HG03565 (cell line): ENCODE data around the gene IL3RA.
"Not testable (repeated sequence)": the region's sequence is repeated elsewhere in the genome, so short reads cannot be mapped to it uniquely, and the experiment has no call there.

ENCODE experiments used
- ATAC-seq: cut with Tn5 transposase; IDR thresholded peaks from one replicate; pipeline ENCODE4 v1.9.1; 2021; ENCODE audit warnings: mild to moderate bottlenecking, moderate library complexity; ENCODE audit not compliant: unreplicated experiment

Gene IL3RA

DNA sequence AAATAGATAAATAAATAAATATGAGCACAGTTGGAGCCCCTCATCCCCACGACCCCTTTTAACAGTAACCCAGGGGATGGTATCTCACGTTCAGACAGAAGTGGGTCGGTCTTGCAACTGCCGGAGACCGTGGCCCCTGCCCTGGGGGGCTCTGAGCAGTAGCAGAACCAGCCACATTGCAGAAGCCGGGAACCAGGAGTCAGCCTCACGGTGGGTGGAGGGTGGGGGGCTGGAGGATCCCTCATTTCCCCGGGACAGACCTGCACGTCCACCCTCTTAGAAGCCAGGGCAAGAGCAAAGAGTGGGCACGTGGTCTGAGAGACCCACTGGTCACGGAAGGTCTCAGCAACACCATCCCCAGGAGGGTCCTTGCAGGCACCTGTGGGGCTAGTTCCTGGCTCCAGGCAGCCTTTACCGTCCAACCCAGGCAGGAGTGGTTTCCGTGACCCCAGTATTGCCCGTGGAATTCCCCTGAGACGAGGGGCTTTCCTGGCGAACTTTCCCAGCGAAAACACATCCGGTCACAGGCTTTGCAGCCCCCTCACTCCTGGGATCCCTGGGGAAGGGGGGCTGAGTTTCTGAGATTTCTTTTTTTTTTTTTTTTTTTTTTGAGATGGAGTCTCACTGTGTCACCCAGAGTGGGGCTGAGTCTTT lies 8.8 kb upstream of the IL3RA start:
- ATAC-seq, result peak; percentile 40

DNA sequence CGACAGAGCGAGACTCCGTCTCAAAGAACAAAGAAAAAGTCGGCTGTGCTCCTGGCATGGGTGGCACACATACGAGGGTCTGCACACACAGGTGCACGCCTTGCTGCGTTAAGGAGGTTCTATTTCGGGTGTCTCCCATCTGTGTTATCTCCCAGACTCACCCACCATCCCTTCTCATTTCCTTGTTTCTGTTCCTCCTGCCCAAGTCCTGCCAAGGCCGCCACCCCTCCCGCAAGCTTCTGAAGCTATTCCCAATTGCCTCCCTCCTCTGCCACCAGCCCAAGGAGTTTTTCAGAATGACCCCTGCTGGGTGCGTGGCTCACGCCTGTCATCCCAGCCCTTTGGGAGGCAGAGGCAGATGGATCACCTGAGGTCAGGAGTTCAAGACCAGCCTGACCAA lies 6.0 kb upstream of the IL3RA start:
- ATAC-seq, result no peak

DNA sequence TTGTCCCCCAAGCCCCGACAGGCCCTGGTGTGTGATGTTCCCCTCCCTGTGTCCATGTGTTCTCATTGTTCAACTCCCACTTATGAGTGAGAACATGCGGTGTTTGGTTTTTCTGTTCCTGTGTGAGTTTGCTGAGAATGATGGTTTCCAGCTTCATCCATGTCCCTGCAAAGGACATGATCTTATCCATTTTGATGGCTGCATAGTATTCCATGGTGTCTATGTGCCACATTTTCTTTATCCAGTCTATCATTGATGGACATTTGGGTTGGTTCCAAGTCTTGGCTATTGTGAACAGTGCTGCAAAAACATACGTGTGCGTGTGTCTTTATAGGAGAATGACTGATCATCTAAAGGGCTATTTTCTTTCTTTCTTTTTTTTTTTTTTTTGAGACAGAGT lies 4.2 kb upstream of the IL3RA start:
- not testable (repeated sequence) for ATAC-seq

DNA sequence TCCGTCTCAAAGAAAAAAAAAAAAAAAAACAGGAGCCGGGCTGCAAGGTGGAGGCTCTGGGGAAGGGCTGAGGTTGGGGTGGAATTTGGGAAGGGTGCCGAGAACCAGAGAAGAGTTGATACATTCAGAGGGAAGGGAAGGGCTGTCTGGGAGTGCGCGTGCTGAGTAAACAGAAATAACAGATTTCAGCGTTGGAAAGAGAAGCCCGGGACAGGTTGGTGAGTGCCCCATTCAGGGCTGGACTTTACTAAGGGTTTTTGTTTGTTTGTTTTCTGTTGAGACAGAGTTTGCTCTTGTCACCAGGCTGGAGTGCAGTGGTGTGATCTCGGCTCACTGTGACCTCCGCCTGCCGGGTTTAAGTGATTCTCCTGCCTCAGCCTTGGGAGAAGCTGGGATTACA lies 1.7 kb upstream of the IL3RA start:
- no peak for ATAC-seq

- no peak for ATAC-seq
These were observed 579 bp downstream of the IL3RA start for GRCh38 chrX:1336948-1337779.

DNA sequence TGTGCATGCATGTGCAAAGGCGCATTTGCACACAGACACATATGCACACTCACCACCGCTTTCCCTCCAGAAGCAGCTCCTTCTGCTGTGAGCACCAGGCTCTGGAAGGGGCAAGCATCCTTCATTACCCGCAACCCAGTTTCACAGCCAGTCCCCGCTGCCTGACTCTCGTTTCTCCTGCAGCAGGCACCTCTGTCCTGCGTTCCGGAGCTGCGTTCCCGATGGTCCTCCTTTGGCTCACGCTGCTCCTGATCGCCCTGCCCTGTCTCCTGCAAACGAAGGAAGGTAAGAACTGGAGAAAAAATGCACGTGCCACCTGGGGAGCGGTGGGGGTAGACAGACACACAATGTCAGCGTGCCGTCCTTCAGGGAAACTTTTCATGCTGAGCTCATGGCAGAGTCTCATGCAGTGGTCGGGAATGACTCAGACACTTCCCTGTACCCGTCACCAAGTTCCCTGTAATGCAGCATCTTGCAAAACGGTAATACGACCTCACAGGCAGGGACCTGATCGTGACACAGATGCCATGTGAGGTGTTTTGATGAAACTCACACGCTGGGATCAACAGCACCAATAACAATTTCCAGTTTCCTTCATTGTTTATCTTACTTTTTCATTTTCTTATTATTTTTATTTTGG lies 5.1 kb downstream of the IL3RA start:
- no peak for ATAC-seq

- not testable (repeated sequence) for ATAC-seq
These were observed 13.0 kb downstream of the IL3RA start for GRCh38 chrX:1349606-1350005.

GRCh38 chrX:1351981-1352714 lies 15.6 kb downstream of the IL3RA start:
- ATAC-seq, result no peak

GRCh38 chrX:1354036-1355019 lies 17.7 kb downstream of the IL3RA start:
- ATAC-seq, result no peak

DNA sequence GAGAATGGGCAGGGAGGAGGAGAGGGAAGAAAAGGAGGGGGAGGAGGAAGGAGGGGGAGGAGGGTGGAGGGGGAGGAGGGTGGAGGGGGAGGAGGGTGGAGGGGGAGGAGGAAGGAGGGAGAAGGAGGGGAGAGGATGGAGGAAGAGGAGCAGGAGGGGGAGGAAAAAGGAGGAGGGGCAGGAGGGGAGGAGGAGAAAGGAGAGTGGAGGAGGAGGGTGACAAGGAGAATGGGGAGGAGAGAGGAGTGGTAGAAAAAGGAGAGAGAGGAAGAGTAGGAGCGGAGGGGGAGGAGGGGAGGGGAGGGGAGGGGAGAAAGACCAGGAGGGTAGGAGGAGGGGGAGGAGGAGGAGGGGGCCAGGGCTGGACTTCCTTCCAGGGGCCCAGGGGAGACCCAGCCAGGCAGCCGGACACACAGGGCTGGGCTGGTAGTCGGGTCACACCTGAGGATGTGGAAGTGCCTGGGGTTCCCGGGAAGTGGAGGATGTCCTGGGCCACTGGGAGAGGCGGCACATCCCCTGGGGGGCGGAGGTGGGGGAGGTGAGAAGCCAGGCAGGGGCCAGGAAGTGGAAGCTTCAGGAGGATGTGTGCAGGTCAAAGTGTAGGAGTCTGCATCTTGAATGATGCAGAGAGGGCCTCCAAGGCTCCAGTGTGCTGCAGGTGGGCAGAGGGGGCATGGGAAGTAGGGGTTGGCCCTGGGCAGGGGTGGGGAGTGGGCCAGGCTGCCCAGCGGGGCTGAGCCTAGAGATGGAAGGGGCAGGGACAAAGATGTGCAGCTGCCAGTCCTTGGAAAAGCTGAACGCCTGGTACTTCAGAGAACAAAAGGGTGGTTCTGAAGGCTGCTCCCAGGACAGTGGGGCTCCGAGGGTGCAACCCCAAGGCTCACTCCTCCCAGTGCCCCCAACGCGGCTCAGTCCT lies 18.8 kb downstream of the IL3RA start:
- ATAC-seq, result no peak

GRCh38 chrX:1357993-1358392 lies 21.4 kb downstream of the IL3RA start:
- no peak for ATAC-seq

- no peak for ATAC-seq
These were observed 22.4 kb downstream of the IL3RA start for GRCh38 chrX:1358793-1359476.

- no peak for ATAC-seq
These were observed 22.9 kb downstream of the IL3RA start for GRCh38 chrX:1359477-1359873.

- no peak for ATAC-seq
These were observed 23.6 kb downstream of the IL3RA start for GRCh38 chrX:1360171-1360570.

DNA sequence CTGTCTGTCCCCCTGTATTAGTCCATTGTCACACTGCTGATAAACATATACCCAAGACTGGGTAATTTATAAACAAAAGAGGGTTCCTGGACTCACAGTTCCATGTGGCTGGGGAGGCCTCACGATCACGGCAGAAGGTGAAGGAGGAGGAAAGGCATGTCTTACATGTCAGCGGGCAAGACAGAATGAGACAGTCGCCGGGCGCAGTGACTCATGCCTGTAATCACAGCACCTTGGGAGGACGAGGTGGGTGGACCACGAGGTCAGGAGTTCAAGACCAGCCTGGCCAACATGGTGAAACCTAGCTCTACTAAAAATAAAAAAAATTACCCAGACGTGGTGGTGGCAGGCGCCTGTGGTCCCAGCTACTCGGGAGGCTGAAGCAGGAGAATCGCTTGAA lies 24.7 kb downstream of the IL3RA start:
- ATAC-seq, result no peak

GRCh38 chrX:1361910-1362309 lies 25.3 kb downstream of the IL3RA start:
- ATAC-seq, result no peak

- ATAC-seq, result not testable (repeated sequence)
These were observed 29.8 kb downstream of the IL3RA start for GRCh38 chrX:1366363-1366762.

DNA sequence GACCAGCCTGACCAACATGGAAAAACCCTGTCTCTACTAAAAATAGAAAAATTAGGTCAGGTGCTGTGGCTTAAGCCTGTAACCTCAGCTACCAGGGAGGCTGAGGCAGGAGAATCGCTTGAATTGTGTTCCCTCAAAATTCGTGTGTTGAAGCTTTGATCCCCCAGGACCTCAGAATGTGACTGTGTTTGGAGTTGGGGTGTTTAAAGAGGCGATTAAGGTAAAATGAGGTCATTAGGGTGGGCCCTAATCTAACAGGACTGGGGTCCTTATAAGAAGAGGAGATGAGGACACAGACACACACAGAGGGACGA lies 31.8 kb downstream of the IL3RA start:
- ATAC-seq, result no peak

DNA sequence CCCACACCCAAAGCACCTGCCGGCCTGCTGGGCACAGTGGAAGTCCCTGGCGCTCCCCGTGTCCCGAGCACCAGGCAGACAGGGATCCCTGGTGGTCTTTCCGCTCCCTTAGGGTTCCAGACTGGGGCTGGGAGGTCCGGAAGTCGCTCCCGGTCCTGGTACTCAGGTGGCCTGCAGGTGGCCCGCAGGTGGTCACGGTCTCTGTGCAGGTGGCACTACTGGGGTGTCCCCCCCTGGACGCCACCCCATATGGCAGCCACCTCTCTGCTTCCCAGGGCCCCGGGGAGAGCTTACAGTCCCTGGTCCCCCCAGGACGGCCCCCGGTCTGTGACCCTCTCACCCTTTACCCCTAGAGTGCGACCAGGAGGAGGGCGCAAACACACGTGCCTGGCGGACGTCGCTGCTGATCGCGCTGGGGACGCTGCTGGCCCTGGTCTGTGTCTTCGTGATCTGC lies 41.7 kb downstream of the IL3RA start:
- ATAC-seq, result no peak
